Measurements from ENCODE around the gene CACNA2D2. TPM values are rescaled to one million over a fixed set of nuclear protein-coding genes. Genes with fewer than 3 reads are reported as not detected.

CACNA2D2 gene
- total RNA-seq (2014; rRNA removed; shearing (Covaris generic)): not detected in 2 replicates

- H3K27ac ChIP-seq: no peak within 1 kb of the TSS
- peak; percentile 22 to 28 for DNase-seq
- H3K36me3 ChIP-seq: no peaks in the 10 kb centered on the region
- H3K27me3 ChIP-seq: peaks cover 19% of the 10 kb centered on the region; the same call in 1 of the 2 replicates
- no peaks in the 10 kb centered on the region for H3K4me1 ChIP-seq
- H3K9me3 ChIP-seq (replicated peaks): no peaks in the 10 kb centered on the region
- H3K4me3 ChIP-seq: peak within 1 kb of the TSS; percentile 32; the same call in 1 of the 2 replicates
Measured at GRCh38 chr3:50503504-50504342, at the start of gene CACNA2D2. CACNA2D2 (minus strand) TSS chr3:50503634; CDS start chr3:50503423, 211 bp downstream.

GRCh38 chr3:50552598-50552997, 49.2 kb upstream of the CACNA2D2 start:
- no peak for DNase-seq
- H3K27ac ChIP-seq: no peak overlapping the region
- no peaks in the 10 kb centered on the region for H3K9me3 ChIP-seq (replicated peaks)
- 0 out of 2 replicates have a peak, but pooled peaks cover 4% of the 10 kb centered on the region for H3K27me3 ChIP-seq
- no peaks in the 10 kb centered on the region for H3K36me3 ChIP-seq
- no peaks in the 10 kb centered on the region for H3K4me1 ChIP-seq
- no peak overlapping the region for H3K4me3 ChIP-seq

- no peak overlapping the region for H3K4me3 ChIP-seq
- H3K4me1 ChIP-seq: no peaks in the 10 kb centered on the region
- no peaks in the 10 kb centered on the region for H3K36me3 ChIP-seq
- no peak overlapping the region for H3K27ac ChIP-seq
- no peak for DNase-seq
- no peaks in the 10 kb centered on the region for H3K9me3 ChIP-seq (replicated peaks)
- H3K27me3 ChIP-seq: 0 out of 2 replicates have a peak, but pooled peaks cover 4% of the 10 kb centered on the region
Measured at GRCh38 chr3:50551681-50552435, 48.4 kb upstream of the CACNA2D2 start.

GRCh38 chr3:50551054-50551659, 47.7 kb upstream of the CACNA2D2 start:
- no peaks in the 10 kb centered on the region for H3K36me3 ChIP-seq
- no peak for DNase-seq
- H3K4me1 ChIP-seq: no peaks in the 10 kb centered on the region
- no peaks in the 10 kb centered on the region for H3K9me3 ChIP-seq (replicated peaks)
- 0 out of 2 replicates have a peak, but pooled peaks cover 4% of the 10 kb centered on the region for H3K27me3 ChIP-seq
- no peak overlapping the region for H3K27ac ChIP-seq
- no peak overlapping the region for H3K4me3 ChIP-seq

- Histone ChIP-seq H3K27ac (no peak overlapping the region), H3K27me3 (0 out of 2 replicates have a peak, but pooled peaks cover 4% of the 10 kb centered on the region), H3K9me3 (replicated peaks) (no peaks in the 10 kb centered on the region), H3K4me1 (no peaks in the 10 kb centered on the region), H3K4me3 (no peak overlapping the region), H3K36me3 (no peaks in the 10 kb centered on the region)
- peak; percentile 45 to 77 for DNase-seq
Measured at GRCh38 chr3:50550079-50550736, 46.8 kb upstream of the CACNA2D2 start.

- Histone ChIP-seq H3K9me3 (replicated peaks) (no peaks in the 10 kb centered on the region), H3K27me3 (0 out of 2 replicates have a peak, but pooled peaks cover 4% of the 10 kb centered on the region), H3K4me3 (no peak overlapping the region), H3K27ac (no peak overlapping the region), H3K4me1 (no peaks in the 10 kb centered on the region), H3K36me3 (no peaks in the 10 kb centered on the region)
- DNase-seq: no peak
Measured at GRCh38 chr3:50549226-50549625, 45.8 kb upstream of the CACNA2D2 start.

GRCh38 chr3:50545781-50546180, 42.3 kb upstream of the CACNA2D2 start:
- Histone ChIP-seq H3K27ac (no peak overlapping the region), H3K27me3 (no peaks in the 10 kb centered on the region; the same call in 1 of the 2 replicates), H3K36me3 (no peaks in the 10 kb centered on the region), H3K9me3 (replicated peaks) (no peaks in the 10 kb centered on the region), H3K4me3 (no peak overlapping the region), H3K4me1 (no peaks in the 10 kb centered on the region)
- DNase-seq: no peak

- DNase-seq: peak; percentile 44 to 80
- Histone ChIP-seq H3K4me3 (no peak overlapping the region), H3K36me3 (no peaks in the 10 kb centered on the region), H3K4me1 (no peaks in the 10 kb centered on the region), H3K9me3 (replicated peaks) (no peaks in the 10 kb centered on the region), H3K27ac (no peak overlapping the region), H3K27me3 (peaks cover 7% of the 10 kb centered on the region; the same call in 1 of the 2 replicates)
Measured at GRCh38 chr3:50542177-50543034, 39.0 kb upstream of the CACNA2D2 start.

- no peak for DNase-seq
- peaks cover 22% of the 10 kb centered on the region; the same call in 1 of the 2 replicates for H3K27me3 ChIP-seq
- no peaks in the 10 kb centered on the region for H3K36me3 ChIP-seq
- no peak overlapping the region for H3K27ac ChIP-seq
- no peaks in the 10 kb centered on the region for H3K4me1 ChIP-seq
- no peak overlapping the region for H3K4me3 ChIP-seq
- H3K9me3 ChIP-seq (replicated peaks): no peaks in the 10 kb centered on the region
Measured at GRCh38 chr3:50539356-50540286, 36.2 kb upstream of the CACNA2D2 start.

- no peaks in the 10 kb centered on the region for H3K36me3 ChIP-seq
- no peaks in the 10 kb centered on the region for H3K9me3 ChIP-seq (replicated peaks)
- no peak for DNase-seq
- no peaks in the 10 kb centered on the region for H3K4me1 ChIP-seq
- H3K27me3 ChIP-seq: peaks cover 23% of the 10 kb centered on the region; the same call in 1 of the 2 replicates
- no peak overlapping the region for H3K4me3 ChIP-seq
- H3K27ac ChIP-seq: no peak overlapping the region
Measured at GRCh38 chr3:50537421-50538129, 34.1 kb upstream of the CACNA2D2 start.

- Histone ChIP-seq H3K27me3 (peaks cover 23% of the 10 kb centered on the region; the same call in 1 of the 2 replicates), H3K36me3 (no peaks in the 10 kb centered on the region), H3K9me3 (replicated peaks) (no peaks in the 10 kb centered on the region), H3K4me3 (no peak overlapping the region), H3K4me1 (no peaks in the 10 kb centered on the region), H3K27ac (no peak overlapping the region)
- DNase-seq: no peak
Measured at GRCh38 chr3:50536471-50537180, 33.2 kb upstream of the CACNA2D2 start.

Data from SJCRH30 (cell line).